Vagina (tissue), 2 donors: Measurements from ENCODE around the gene RABL3. TPM values are rescaled to one million over a fixed set of nuclear protein-coding genes. Genes with fewer than 3 reads are reported as not detected.

ENCODE experiments used
- DNase-seq, 2 donors: peaks; one replicate each; pipeline ENCODE4 v3.0.0-alpha.2; 2017; ENCODE audit errors: extremely low spot score in 2 of 2
- H3K27ac ChIP-seq: fragments of 200-600 bp; sonication (generic); one replicate; pipeline ENCODE4 v1.5.1; 2019
- H3K27me3 ChIP-seq: fragments of 200-600 bp; sonication (generic); one replicate; pipeline ENCODE4 v1.5.1; 2019
- H3K36me3 ChIP-seq, 2 donors: fragments of 200-600 bp; sonication (generic); one replicate each; pipeline ENCODE4 v1.5.1; 2017 to 2019
- H3K4me1 ChIP-seq: fragments of 200-600 bp; sonication (generic); one replicate; pipeline ENCODE4 v1.5.1; 2019
- H3K4me3 ChIP-seq, 2 donors: fragments of 200-600 bp; sonication (generic); 1 replicate in 1 of 2; 2 replicates in 1 of 2; pipeline ENCODE4 v1.5.1; 2016 to 2019
- H3K9me3 ChIP-seq: fragments of 200-600 bp; sonication (generic); one replicate; pipeline ENCODE4 v1.5.1; 2019
- POLR2A ChIP-seq, 2 donors: fragments of 450-650 bp; IDR thresholded peaks; one replicate each; pipeline ENCODE4 v1.6.1; 2017; ENCODE audit warnings: antibody characterized with exemption in 2 of 2, mild to moderate bottlenecking in 2 of 2, moderate library complexity in 2 of 2
- POLR2AphosphoS5 ChIP-seq, 2 donors: sonication (generic); formaldehyde crosslinking; IDR thresholded peaks; one replicate each; pipeline ENCODE4 v1.9.0; 2017; ENCODE audit warnings: antibody characterized with exemption in 2 of 2, mild to moderate bottlenecking in 2 of 2, low read depth in 1 of 2; ENCODE audit not compliant: insufficient read depth in 1 of 2
- intact Hi-C: fragments of 100-400 bp; cut with DNase I; formaldehyde crosslinking; loops from one replicate; pipeline ENCODE4 v1.15.1; 2023
- total RNA-seq: library from RNA; depleted of rRNA; stranded (reverse); fragments of >200 nt; gene quantifications from one replicate; pipeline ENCODE4 v1.2.3, GENCODE V29; 2016
- TF ChIP-seq, protein P1 (sequence below), 3 experiments: fragments of 450-650 bp in 2 of 3; fragments of 200-600 bp in 1 of 3; sonication (generic) in 1 of 3; IDR thresholded peaks; one replicate each; pipeline ENCODE4 v1.5.1; 2017 to 2019; ENCODE audit warnings: antibody characterized with exemption in 3 of 3, mild to moderate bottlenecking in 2 of 3, moderate library complexity in 2 of 3

RABL3 gene
- total RNA-seq, 1 donor from 2014 or later = 12.8 TPM

DNA sequence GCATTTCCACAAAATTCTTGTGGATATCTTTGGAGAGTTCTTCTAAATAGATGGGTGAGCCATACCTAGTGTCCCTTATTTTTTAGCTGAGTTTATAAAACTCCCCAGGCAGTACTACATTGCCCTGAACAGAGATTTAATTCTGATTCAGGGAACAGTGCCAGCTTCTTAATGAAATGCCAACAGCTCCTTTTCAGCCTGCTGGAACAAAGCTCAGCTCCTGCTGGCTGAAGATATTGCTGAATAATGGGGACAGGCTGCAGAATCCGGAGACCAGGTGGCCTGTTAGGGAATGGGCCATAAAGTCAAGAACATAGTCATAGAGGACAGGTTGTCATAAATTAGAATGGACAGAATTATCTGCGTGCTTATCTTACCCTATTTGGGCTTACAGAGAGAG, 69.2 kb downstream of the RABL3 start:
- no peak for DNase-seq
- H3K4me3 ChIP-seq = no peak overlapping the region
- H3K4me1 ChIP-seq = peaks cover 5% of the 10 kb centered on the region
- no peaks in the 10 kb centered on the region for H3K36me3 ChIP-seq
- H3K27ac ChIP-seq = no peak overlapping the region
- no peaks in the 10 kb centered on the region for H3K9me3 ChIP-seq
- H3K27me3 ChIP-seq = no peaks in the 10 kb centered on the region
- TF ChIP-seq POLR2A (IDR thresholded peaks at IDR 0.05) = no peak
- TF ChIP-seq, protein P1, sequence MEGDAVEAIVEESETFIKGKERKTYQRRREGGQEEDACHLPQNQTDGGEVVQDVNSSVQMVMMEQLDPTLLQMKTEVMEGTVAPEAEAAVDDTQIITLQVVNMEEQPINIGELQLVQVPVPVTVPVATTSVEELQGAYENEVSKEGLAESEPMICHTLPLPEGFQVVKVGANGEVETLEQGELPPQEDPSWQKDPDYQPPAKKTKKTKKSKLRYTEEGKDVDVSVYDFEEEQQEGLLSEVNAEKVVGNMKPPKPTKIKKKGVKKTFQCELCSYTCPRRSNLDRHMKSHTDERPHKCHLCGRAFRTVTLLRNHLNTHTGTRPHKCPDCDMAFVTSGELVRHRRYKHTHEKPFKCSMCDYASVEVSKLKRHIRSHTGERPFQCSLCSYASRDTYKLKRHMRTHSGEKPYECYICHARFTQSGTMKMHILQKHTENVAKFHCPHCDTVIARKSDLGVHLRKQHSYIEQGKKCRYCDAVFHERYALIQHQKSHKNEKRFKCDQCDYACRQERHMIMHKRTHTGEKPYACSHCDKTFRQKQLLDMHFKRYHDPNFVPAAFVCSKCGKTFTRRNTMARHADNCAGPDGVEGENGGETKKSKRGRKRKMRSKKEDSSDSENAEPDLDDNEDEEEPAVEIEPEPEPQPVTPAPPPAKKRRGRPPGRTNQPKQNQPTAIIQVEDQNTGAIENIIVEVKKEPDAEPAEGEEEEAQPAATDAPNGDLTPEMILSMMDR (IDR thresholded peaks at IDR 0.05) = no peak
- no peak for TF ChIP-seq POLR2AphosphoS5 (IDR thresholded peaks at IDR 0.05; ENCODE audit: insufficient read depth in 1 of 2, low read depth in 1 of 2)
- intact Hi-C loops = no loop called here

DNA sequence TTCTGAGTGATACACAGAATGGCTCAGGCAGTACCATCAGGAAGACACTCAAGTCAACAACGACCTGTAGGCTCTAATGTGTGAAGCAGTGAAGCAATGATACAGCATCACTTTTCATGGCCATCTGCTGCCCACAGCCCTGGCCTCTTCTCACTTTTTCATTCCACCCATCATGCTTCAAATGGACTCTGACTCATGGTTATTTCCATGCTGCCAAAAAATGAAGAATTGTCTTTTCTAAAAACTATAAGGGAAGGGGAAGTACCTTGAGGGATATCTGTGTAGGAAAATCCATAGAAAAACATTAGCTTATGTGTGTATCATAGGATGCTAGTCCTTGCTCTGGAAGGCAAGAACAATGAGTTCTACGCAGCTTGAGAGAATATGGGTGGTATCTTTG, 71.7 kb downstream of the RABL3 start:
- Histone ChIP-seq H3K27ac (no peak overlapping the region), H3K4me3 (no peak overlapping the region), H3K9me3 (no peaks in the 10 kb centered on the region), H3K27me3 (no peaks in the 10 kb centered on the region), H3K4me1 (no peaks in the 10 kb centered on the region), H3K36me3 (no peaks in the 10 kb centered on the region)
- intact Hi-C loops = no loop called here
- TF ChIP-seq, protein P1 (IDR thresholded peaks at IDR 0.05) = no peak
- no peak for TF ChIP-seq POLR2A (IDR thresholded peaks at IDR 0.05)
- TF ChIP-seq POLR2AphosphoS5 (IDR thresholded peaks at IDR 0.05; ENCODE audit: insufficient read depth in 1 of 2, low read depth in 1 of 2) = no peak
- no peak for DNase-seq

DNA sequence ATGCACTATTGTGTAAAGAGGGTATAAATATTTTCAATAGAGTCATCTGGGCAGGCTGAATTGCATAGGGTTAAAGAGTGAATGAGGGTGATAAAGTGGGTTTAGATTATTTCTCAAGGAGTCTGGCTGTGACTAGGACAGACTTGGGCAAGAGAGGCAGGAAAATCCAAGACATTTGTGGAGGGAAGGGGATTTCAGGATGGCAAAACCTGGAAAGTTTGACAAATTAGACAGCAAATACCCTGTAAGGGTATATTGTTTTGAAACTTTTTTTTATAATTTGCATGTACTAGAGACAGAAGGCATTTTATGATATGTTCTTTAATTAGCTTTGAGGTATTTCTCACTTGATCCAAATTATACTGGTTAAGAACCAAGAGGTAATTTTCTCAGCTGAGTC, 77.4 kb downstream of the RABL3 start:
- Histone ChIP-seq H3K9me3 (no peaks in the 10 kb centered on the region), H3K36me3 (no peaks in the 10 kb centered on the region), H3K27ac (no peak overlapping the region), H3K4me1 (no peaks in the 10 kb centered on the region), H3K27me3 (no peaks in the 10 kb centered on the region), H3K4me3 (no peak overlapping the region)
- no peak for TF ChIP-seq POLR2AphosphoS5 (IDR thresholded peaks at IDR 0.05; ENCODE audit: insufficient read depth in 1 of 2, low read depth in 1 of 2)
- TF ChIP-seq, protein P1 (IDR thresholded peaks at IDR 0.05) = no peak
- no peak for TF ChIP-seq POLR2A (IDR thresholded peaks at IDR 0.05)
- intact Hi-C loops = no loop called here
- DNase-seq = no peak

DNA sequence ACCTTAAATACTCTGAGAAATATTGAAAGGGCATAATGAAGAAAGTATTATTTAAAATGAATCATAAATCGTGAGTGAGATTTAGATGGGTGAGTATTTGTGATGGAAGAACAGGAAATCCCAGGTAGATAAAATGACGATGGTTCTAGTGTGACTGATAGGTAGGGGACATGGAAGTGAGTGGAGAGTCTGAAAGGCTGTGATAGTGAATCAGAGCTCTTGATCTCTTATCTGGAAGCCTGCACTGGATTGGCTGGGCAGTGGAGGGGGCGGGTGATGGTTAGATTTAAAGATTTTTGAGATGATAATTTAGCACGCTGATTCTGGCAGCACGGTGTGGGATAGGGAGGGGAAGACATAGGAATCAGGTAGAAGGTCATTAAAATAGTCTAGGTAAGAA, 80.4 kb downstream of the RABL3 start:
- Histone ChIP-seq H3K4me3 (no peak overlapping the region), H3K9me3 (no peaks in the 10 kb centered on the region), H3K27ac (no peak overlapping the region), H3K36me3 (no peaks in the 10 kb centered on the region), H3K4me1 (no peaks in the 10 kb centered on the region), H3K27me3 (no peaks in the 10 kb centered on the region)
- intact Hi-C loops = no loop called here
- DNase-seq = no peak
- TF ChIP-seq POLR2AphosphoS5 (IDR thresholded peaks at IDR 0.05; ENCODE audit: insufficient read depth in 1 of 2, low read depth in 1 of 2) (no peak), POLR2A (IDR thresholded peaks at IDR 0.05) (no peak)
- TF ChIP-seq, protein P1 (IDR thresholded peaks at IDR 0.05) = no peak

DNA sequence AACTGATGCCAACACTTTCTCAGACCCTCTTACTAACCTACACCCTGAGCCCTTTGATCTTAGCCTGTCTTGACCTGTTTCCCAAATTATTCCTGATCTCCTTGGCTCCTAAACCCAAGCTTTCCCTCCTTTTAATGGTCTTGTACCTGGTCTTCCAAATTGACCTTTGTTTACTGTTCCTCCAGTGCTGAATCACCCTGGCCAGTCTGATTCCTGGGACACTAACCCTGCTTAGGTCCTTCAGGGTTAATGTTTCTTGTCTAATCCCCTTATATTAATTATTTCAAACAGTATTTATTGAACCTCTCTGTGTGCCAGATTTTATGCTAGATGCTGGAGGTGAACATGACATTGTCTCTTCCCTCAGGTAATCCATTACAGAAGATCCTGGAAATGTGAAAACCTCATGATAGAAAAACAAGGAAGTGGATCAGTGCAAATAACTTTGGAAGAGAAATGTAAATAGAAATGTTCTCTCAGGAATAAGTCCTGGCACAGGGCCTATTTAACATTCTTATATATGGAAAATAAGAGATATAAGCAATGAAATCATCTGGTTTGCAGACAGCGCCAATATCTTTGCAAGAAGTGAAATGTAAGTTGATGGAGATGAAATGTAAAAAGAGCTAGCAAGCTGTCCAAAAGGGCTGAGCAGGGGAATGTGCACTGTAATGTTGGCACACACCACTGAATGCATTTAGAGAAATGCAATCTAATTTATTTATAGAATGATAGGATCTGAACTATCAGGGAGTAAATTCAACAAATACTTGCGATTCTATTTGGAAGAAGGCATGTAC, 81.0 kb downstream of the RABL3 start:
- intact Hi-C loops = no loop called here
- no peak for DNase-seq
- no peaks in the 10 kb centered on the region for H3K27me3 ChIP-seq
- H3K36me3 ChIP-seq = no peaks in the 10 kb centered on the region
- TF ChIP-seq POLR2A (IDR thresholded peaks at IDR 0.05) (no peak), POLR2AphosphoS5 (IDR thresholded peaks at IDR 0.05; ENCODE audit: insufficient read depth in 1 of 2, low read depth in 1 of 2) (no peak)
- TF ChIP-seq, protein P1 (IDR thresholded peaks at IDR 0.05) = no peak
- H3K27ac ChIP-seq = no peak overlapping the region
- no peak overlapping the region for H3K4me3 ChIP-seq
- H3K9me3 ChIP-seq = no peaks in the 10 kb centered on the region
- H3K4me1 ChIP-seq = no peaks in the 10 kb centered on the region
